Measurements from ENCODE around the gene AP3M1.

- TF ChIP-seq EZH2 (IDR thresholded peaks at IDR 0.05; ENCODE audit: insufficient read depth, poor library complexity, severe bottlenecking) (no peak), EZH2phosphoT487 (IDR thresholded peaks at IDR 0.05; ENCODE audit: insufficient read depth, low read depth) (no peak)
Observed at GRCh38 chr10:74167443-74167842, 16.8 kb upstream of the AP3M1 start.

All from GM23248 (cell line).